HepG2 (cell line): ENCODE measurements around the gene WDR89. TPM values are rescaled to one million over a fixed set of nuclear protein-coding genes. Genes with fewer than 3 reads are reported as not detected.

ENCODE experiments used
- DR1 ChIP-seq: sonication (generic); formaldehyde crosslinking; IDR thresholded peaks from 2 replicates; pipeline ENCODE4 v1.8.0; 2021; ENCODE audit warnings: mild to moderate bottlenecking, missing genetic modification reagents, inconsistent platforms
- FLYWCH1 ChIP-seq: sonication (generic); formaldehyde crosslinking; IDR thresholded peaks from 2 replicates; pipeline ENCODE4 v1.8.1; 2023; ENCODE audit warnings: mild to moderate bottlenecking, missing genetic modification reagents
- FOXM1 ChIP-seq: sonication (generic); formaldehyde crosslinking; IDR thresholded peaks from 2 replicates; pipeline ENCODE4 v1.5.0; 2020; ENCODE audit warnings: missing genetic modification reagents
- KDM2A ChIP-seq: sonication (generic); formaldehyde crosslinking; IDR thresholded peaks from 2 replicates; pipeline ENCODE4 v1.4.0; 2020; ENCODE audit warnings: low read depth, missing genetic modification reagents, borderline replicate concordance
- NCOA1 ChIP-seq: sonication (generic); formaldehyde crosslinking; IDR thresholded peaks from 2 replicates; pipeline ENCODE4 v1.9.0; 2021; ENCODE audit warnings: missing genetic modification reagents
- REXO4 ChIP-seq: sonication (generic); formaldehyde crosslinking; IDR thresholded peaks from 2 replicates; pipeline ENCODE4 v1.8.0; 2022; ENCODE audit warnings: missing genetic modification reagents, mild to moderate bottlenecking, borderline replicate concordance
- YEATS2 ChIP-seq: sonication (generic); formaldehyde crosslinking; IDR thresholded peaks from 2 replicates; pipeline ENCODE4 v1.4.0; 2020; ENCODE audit warnings: missing genetic modification reagents, borderline replicate concordance
- ZFX ChIP-seq: sonication (generic); formaldehyde crosslinking; IDR thresholded peaks from 2 replicates; pipeline ENCODE4 v1.4.0; 2020; ENCODE audit warnings: mild to moderate bottlenecking, low read depth, missing genetic modification reagents, moderate library complexity
- ZNF143 ChIP-seq: sonication (generic); formaldehyde crosslinking; IDR thresholded peaks from 2 replicates; pipeline ENCODE4 v1.4.0; 2020; ENCODE audit warnings: missing genetic modification reagents
- ZNF335 ChIP-seq: sonication (generic); formaldehyde crosslinking; IDR thresholded peaks from 2 replicates; pipeline ENCODE4 v1.4.0; 2020; ENCODE audit warnings: missing genetic modification reagents
- ZNF383 ChIP-seq: sonication (generic); formaldehyde crosslinking; IDR thresholded peaks from 2 replicates; pipeline ENCODE4 v1.4.0; 2020; ENCODE audit warnings: missing genetic modification reagents, mild to moderate bottlenecking, borderline replicate concordance
- ZNF549 ChIP-seq: sonication (generic); formaldehyde crosslinking; IDR thresholded peaks from 2 replicates; pipeline ENCODE4 v1.5.0; 2020; ENCODE audit warnings: missing genetic modification reagents
- ZNF589 ChIP-seq: sonication (generic); formaldehyde crosslinking; conservative IDR thresholded peaks from 2 replicates; pipeline ENCODE4 v1.8.0; 2022; ENCODE audit warnings: mild to moderate bottlenecking, moderate library complexity, missing genetic modification reagents
- ZNF703 ChIP-seq: sonication (generic); formaldehyde crosslinking; IDR thresholded peaks from 2 replicates; pipeline ENCODE4 v1.5.1; 2020; ENCODE audit warnings: missing genetic modification reagents, mild to moderate bottlenecking, moderate library complexity, borderline replicate concordance
- polyA plus RNA-seq, 8 experiments: library from polyadenylated mRNA; depleted of rRNA in 3 of 8; stranded (reverse) in 7 of 8; unstranded in 1 of 8; fragments of >200 nt; fragmentation: Illumina TruSeq in 4 of 8; extraction: Trizol in 4 of 8; gene quantifications; 2 replicates each; pipeline versions ENCODE4 v1.2.1 to v1.2.3, GENCODE V29; 2011 to 2016; ENCODE audit warnings: low read depth in 4 of 8, missing spikeins in 1 of 8, mixed read lengths in 1 of 8; ENCODE audit not compliant: insufficient read depth in 1 of 8
- total RNA-seq, 5 experiments: library from RNA; depleted of rRNA; stranded (reverse); fragments of >200 nt; fragmentation: Illumina TruSeq; extraction: Trizol; gene quantifications; 2 replicates each; pipeline ENCODE4 v1.2.3, GENCODE V29; 2016; ENCODE audit warnings: low read depth in 1 of 5
- TF ChIP-seq, protein P1 (sequence below): sonication (generic); formaldehyde crosslinking; IDR thresholded peaks from 2 replicates; pipeline ENCODE4 v1.5.1; 2020; ENCODE audit warnings: missing genetic modification reagents, mild to moderate bottlenecking, borderline replicate concordance
- TF ChIP-seq, protein P2 (sequence below): sonication (generic); formaldehyde crosslinking; IDR thresholded peaks from 2 replicates; pipeline ENCODE4 v1.8.0; 2023; ENCODE audit warnings: mild to moderate bottlenecking, missing genetic modification reagents
- TF ChIP-seq, protein P3 (sequence below): sonication (generic); formaldehyde crosslinking; IDR thresholded peaks from 2 replicates; pipeline ENCODE4 v1.4.0; 2020; ENCODE audit warnings: mild to moderate bottlenecking, low read depth, missing genetic modification reagents
- TF ChIP-seq, protein P4 (sequence below): sonication (generic); formaldehyde crosslinking; IDR thresholded peaks from 2 replicates; pipeline ENCODE4 v1.9.0; 2021; ENCODE audit warnings: missing genetic modification reagents, mild to moderate bottlenecking, borderline replicate concordance
- TF ChIP-seq, protein P5 (sequence below): sonication (generic); formaldehyde crosslinking; IDR thresholded peaks from 2 replicates; pipeline ENCODE4 v1.5.0; 2020; ENCODE audit warnings: mild to moderate bottlenecking, missing genetic modification reagents
- TF ChIP-seq, protein P6 (sequence below): sonication (generic); formaldehyde crosslinking; IDR thresholded peaks from 2 replicates; pipeline ENCODE4 v1.8.0; 2022; ENCODE audit warnings: mild to moderate bottlenecking, missing genetic modification reagents, moderate library complexity

Gene WDR89
- total and polyA plus RNA-seq, 2 of the 13 experiments (the other 11 are each of a cell fraction or from before 2014, with no cell fraction given): 5.2 to 20.1 TPM

DNA sequence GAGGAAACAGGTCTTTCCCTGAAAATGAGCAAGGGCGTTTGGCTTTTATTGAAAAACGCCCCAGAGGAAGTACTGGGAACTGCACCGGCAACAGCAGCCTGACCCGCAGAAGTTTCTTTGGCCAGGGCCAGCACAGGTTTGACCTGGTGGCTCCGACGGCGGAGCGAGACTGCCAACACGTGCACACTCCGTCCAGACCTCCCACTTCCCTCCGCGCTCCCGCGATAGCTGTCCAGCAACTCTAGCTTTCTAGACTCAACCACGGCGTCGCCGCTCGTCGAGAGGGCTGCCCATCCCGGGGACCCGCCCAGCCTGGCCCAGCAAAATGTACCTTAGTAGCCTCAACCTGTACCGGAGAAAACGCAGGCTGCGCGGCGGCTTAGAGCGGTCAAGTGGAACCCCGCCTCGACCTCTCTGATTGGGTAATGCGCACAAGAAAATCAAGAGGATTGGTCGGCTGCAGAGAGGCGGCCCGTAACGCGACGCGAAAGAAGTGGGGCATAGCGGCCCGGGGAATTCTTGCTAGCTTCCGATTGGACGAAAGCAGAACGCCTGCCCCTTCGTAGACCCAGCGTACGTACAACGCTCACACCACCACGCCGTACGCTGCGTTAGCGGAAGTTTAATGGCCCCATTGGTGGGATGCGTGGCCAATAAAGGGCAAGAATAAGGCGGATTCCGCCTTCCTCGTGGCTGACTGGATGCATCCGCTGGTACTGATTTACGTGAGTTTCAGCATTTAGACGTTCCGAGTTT lies at the start of gene WDR89 (continued):
- TF ChIP-seq ZNF335 (CRISPR knock-in tag): peak; percentile 75
- TF ChIP-seq FOXM1 (CRISPR knock-in tag): no peak
- no peak for TF ChIP-seq ZNF143
- TF ChIP-seq NCOA1 (CRISPR knock-in tag): peak; percentile 49; the same call in 1 of the 2 replicates
- TF ChIP-seq ZFX (CRISPR knock-in tag): peak; percentile 78; the same call in 1 of the 2 replicates
- TF ChIP-seq DR1: peak; percentile 82
- peak; percentile 58; the same call in 1 of the 2 replicates for TF ChIP-seq YEATS2 (CRISPR knock-in tag)
- TF ChIP-seq, protein P1, sequence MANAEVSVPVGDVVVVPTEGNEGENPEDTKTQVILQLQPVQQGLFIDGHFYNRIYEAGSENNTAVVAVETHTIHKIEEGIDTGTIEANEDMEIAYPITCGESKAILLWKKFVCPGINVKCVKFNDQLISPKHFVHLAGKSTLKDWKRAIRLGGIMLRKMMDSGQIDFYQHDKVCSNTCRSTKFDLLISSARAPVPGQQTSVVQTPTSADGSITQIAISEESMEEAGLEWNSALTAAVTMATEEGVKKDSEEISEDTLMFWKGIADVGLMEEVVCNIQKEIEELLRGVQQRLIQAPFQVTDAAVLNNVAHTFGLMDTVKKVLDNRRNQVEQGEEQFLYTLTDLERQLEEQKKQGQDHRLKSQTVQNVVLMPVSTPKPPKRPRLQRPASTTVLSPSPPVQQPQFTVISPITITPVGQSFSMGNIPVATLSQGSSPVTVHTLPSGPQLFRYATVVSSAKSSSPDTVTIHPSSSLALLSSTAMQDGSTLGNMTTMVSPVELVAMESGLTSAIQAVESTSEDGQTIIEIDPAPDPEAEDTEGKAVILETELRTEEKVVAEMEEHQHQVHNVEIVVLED (CRISPR knock-in tag): peak; percentile 99
- TF ChIP-seq ZNF703 (CRISPR knock-in tag): no peak; the same call in 1 of the 2 replicates
- TF ChIP-seq, protein P2, sequence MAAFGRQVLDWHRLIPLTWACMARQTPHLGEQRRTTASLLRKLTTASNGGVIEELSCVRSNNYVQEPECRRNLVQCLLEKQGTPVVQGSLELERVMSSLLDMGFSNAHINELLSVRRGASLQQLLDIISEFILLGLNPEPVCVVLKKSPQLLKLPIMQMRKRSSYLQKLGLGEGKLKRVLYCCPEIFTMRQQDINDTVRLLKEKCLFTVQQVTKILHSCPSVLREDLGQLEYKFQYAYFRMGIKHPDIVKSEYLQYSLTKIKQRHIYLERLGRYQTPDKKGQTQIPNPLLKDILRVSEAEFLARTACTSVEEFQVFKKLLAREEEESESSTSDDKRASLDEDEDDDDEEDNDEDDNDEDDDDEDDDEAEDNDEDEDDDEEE (CRISPR knock-in tag): peak; percentile 89
- TF ChIP-seq KDM2A (CRISPR knock-in tag): peak; percentile 87
- TF ChIP-seq, protein P3, sequence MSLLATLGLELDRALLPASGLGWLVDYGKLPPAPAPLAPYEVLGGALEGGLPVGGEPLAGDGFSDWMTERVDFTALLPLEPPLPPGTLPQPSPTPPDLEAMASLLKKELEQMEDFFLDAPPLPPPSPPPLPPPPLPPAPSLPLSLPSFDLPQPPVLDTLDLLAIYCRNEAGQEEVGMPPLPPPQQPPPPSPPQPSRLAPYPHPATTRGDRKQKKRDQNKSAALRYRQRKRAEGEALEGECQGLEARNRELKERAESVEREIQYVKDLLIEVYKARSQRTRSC (CRISPR knock-in tag): no peak
- peak; percentile 83; the same call in 1 of the 2 replicates for TF ChIP-seq FLYWCH1 (CRISPR knock-in tag)
- TF ChIP-seq ZNF549 (CRISPR knock-in tag): 0 out of 2 replicates have a peak, but pooled peaks have one; percentile 37
- TF ChIP-seq, protein P4, sequence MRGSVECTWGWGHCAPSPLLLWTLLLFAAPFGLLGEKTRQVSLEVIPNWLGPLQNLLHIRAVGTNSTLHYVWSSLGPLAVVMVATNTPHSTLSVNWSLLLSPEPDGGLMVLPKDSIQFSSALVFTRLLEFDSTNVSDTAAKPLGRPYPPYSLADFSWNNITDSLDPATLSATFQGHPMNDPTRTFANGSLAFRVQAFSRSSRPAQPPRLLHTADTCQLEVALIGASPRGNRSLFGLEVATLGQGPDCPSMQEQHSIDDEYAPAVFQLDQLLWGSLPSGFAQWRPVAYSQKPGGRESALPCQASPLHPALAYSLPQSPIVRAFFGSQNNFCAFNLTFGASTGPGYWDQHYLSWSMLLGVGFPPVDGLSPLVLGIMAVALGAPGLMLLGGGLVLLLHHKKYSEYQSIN (CRISPR knock-in tag): no peak
- 0 out of 2 replicates have a peak, but pooled peaks have one; percentile 76 for TF ChIP-seq REXO4 (CRISPR knock-in tag)
- TF ChIP-seq, protein P5, sequence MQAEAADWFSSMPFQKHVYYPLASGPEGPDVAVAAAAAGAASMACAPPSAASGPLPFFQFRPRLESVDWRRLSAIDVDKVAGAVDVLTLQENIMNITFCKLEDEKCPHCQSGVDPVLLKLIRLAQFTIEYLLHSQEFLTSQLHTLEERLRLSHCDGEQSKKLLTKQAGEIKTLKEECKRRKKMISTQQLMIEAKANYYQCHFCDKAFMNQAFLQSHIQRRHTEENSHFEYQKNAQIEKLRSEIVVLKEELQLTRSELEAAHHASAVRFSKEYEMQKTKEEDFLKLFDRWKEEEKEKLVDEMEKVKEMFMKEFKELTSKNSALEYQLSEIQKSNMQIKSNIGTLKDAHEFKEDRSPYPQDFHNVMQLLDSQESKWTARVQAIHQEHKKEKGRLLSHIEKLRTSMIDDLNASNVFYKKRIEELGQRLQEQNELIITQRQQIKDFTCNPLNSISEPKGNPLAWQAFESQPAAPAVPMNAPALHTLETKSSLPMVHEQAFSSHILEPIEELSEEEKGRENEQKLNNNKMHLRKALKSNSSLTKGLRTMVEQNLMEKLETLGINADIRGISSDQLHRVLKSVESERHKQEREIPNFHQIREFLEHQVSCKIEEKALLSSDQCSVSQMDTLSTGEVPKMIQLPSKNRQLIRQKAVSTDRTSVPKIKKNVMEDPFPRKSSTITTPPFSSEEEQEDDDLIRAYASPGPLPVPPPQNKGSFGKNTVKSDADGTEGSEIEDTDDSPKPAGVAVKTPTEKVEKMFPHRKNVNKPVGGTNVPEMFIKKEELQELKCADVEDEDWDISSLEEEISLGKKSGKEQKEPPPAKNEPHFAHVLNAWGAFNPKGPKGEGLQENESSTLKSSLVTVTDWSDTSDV: peak; percentile 96
- no peak for TF ChIP-seq ZNF383
- TF ChIP-seq, protein P6, sequence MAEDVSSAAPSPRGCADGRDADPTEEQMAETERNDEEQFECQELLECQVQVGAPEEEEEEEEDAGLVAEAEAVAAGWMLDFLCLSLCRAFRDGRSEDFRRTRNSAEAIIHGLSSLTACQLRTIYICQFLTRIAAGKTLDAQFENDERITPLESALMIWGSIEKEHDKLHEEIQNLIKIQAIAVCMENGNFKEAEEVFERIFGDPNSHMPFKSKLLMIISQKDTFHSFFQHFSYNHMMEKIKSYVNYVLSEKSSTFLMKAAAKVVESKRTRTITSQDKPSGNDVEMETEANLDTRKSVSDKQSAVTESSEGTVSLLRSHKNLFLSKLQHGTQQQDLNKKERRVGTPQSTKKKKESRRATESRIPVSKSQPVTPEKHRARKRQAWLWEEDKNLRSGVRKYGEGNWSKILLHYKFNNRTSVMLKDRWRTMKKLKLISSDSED (CRISPR knock-in tag): no peak
- TF ChIP-seq ZNF589 (CRISPR knock-in tag): peak; percentile 75; the same call in 1 of the 2 replicates
